NCI-H1436 treated with DMSO at 0.1 percent for 48 hours (cell line): ENCODE measurements around the gene PRSS50.

Experiments
- DNase-seq: peaks from one replicate; lab custom pipeline; 2025; lab: John Stamatoyannopoulos, UW

Gene PRSS50

GRCh38 chr3:46725621-46726314 lies 8.1 kb upstream of the PRSS50 start:
- no peak for DNase-seq

GRCh38 chr3:46724424-46724823 lies 6.8 kb upstream of the PRSS50 start:
- no peak for DNase-seq

- no peak for DNase-seq
Measured at GRCh38 chr3:46722443-46722842, 4.8 kb upstream of the PRSS50 start.

GRCh38 chr3:46721009-46721408 lies 3.3 kb upstream of the PRSS50 start:
- DNase-seq = no peak

- DNase-seq = no peak
Measured at GRCh38 chr3:46719735-46720271, 2.1 kb upstream of the PRSS50 start.

DNA sequence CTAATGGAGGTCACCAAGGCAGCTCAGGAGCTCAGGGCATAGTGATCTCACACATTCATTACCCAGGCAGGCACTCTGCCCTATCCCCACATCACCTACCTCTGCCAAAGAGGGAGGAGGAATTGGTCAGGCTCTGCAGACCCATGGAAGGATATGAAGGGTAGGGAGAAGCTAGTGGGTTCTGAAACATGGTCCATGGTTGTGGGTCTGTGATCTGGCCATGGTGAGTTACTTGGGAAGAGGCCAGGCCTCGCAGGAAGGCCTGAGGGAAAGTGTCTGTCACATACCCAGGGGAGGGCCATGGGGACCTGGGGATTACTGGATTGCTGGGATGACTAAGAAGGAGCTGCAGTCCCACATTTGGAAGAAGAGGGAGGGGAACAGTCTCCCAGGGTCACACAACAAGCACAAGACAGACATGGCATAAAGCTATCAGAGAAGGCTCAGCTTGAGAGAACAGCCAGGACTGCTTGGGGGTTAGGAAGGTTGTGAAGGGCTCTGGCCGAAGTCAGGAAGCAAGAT lies 1.4 kb upstream of the PRSS50 start:
- DNase-seq = no peak

- no peak for DNase-seq
Measured at GRCh38 chr3:46716461-46717441, 918 bp downstream of the PRSS50 start.

DNA sequence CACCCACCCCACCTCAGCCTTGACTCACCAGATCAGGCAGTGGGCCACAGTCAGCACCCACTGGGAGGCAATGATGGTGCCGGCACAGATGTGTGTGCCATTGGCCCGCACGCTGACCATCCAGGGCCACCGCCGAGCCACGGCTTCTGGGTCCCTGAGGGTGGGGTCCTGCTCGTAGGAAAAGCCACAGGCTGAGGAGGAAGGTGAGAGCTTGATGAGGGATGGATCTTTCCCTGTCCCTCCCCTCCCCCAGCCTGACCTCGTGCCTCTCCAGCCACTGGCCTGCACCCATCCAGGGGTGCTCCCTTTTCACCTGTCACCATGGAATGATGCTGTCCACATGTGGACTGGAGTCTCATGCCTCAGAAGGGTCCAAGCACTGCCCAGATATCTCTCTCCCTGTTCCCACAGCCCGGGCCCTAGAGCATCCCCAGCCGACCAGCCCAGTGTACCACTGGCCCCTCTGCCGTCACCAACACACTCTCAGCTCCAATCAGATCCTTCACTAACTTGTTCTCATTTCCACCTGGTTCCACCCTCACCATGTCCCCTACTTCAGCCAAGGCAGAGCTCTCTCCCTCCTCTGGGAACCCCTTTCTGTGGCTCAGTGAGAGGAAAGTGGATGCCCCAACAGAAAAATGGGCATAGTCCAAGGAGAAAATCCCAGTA lies 2.0 kb downstream of the PRSS50 start:
- no peak for DNase-seq

GRCh38 chr3:46714728-46715506 lies 2.8 kb downstream of the PRSS50 start:
- no peak for DNase-seq

DNA sequence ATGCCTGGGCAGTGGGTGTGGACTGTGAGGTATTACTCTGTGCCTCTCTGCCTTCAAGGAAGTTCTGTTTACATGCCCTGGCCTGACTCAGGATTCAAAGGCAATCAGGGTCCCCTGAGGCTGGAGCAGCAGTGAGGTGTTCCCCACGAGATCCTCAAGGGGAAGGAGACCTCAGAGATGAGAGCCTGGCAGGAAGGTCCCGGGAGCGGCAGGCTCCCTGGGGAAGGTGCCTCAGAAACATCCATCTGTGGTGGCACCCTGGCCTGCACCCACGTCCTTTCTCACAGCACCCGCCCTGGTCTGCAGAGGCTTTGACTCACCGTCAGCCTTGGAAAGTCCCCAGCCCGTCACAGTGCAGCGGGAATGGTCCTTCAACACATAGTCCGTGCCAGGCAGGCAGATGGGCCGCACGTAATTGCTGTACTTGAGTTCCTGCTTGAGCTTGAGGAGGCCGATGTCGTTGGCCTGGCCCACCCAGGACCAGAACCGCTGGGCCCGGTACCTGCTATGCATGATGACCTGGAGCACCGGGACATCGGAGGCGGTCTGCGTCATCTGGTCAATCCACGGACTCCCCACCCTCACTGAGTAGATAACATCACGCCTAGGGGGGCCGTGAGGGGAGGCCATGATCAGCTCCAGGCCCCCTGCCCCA lies 3.6 kb downstream of the PRSS50 start:
- no peak for DNase-seq

- no peak for DNase-seq
Measured at GRCh38 chr3:46713050-46713897, 4.4 kb downstream of the PRSS50 start.

DNA sequence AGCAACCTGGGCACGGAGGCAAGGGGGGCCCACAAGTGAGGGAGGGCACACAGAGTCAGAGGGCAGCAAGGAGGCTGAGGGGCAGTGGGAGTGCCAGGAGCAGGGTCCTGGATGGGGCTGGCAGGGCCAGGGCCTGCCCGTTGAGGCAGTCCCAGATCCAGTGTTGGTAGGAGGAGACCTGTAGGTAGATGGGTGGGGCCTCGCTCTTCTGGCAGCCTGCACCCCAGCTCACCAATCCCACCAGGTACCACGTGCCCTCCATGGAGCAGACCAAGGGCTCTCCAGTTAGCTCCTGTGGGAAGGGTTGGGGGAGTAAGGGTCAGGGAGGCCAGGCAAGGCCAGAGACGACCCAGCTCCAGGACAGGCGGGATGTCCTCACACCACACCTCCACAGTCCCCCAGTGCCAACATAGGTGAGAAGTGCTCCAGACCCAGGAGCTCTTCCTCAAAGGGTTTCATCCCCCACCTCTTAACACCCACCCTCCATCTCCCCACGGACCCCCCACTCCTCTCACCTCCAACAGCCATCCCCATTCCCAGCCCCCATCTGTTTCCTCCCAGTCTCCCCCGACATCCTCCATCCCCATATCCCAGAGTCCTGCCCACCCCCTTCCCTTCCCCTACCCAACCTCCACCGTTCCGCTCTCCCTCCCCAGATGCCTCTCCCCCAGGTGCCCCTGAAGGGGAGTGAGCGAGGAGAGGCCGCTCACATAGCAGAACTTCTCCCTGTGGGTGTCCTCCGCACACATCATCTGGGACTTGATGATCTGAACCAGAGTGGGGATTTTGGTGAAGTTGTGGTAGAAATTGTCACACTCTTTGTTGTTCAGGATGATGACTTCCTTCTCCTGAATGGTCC lies 5.2 kb downstream of the PRSS50 start:
- no peak for DNase-seq

- DNase-seq = no peak
Measured at GRCh38 chr3:46711760-46712159, 5.9 kb downstream of the PRSS50 start.

- no peak for DNase-seq
Measured at GRCh38 chr3:46711305-46711704, 6.4 kb downstream of the PRSS50 start.

GRCh38 chr3:46710671-46711295 lies 6.9 kb downstream of the PRSS50 start:
- DNase-seq = no peak

DNA sequence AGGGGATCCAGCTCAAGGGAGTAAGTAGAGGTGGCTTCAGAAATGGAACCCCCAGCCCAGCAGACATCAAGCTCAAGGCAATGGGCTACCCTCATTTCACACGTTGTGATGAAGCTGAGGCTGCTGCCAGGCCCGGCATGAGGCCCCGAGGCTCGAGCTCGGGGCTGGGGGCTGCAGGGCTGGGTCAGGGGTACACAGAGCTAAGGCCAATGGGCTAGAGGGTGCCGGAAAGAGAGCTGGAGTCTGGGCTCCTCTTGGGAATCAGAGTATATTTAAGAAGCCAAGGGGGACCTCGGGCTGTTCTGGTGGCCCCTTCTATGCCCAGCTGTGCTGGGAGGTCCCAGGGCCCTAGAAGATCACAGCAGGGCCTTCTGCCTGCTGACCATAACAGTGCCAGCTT lies 7.4 kb downstream of the PRSS50 start:
- DNase-seq = no peak

- no peak for DNase-seq
Measured at GRCh38 chr3:46709721-46710120, 7.9 kb downstream of the PRSS50 start.

- no peak for DNase-seq
Measured at GRCh38 chr3:46709157-46709654, 8.5 kb downstream of the PRSS50 start.
